ENCODE data around the gene ST6GALNAC2.
"Not testable (repeated sequence)": the region's sequence is repeated elsewhere in the genome, so short reads cannot be mapped to it uniquely, and the experiment has no call there.

ST6GALNAC2 gene

DNA sequence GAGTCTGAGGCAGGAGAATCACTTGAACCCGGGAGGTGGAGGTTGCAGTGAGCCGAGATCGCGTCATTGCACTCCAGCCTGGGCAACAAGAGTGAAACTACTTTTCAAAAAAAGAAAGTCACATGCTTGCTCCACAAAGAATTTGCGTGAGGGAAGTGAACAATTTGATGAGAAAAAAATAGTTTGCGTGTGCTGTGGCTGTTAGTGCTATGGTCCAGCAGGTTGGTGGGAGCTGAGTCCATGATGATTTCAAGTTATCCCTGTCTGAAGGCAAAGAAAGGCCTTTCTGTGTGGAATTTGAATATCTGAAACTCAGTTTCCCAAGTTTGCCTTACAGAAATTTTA is 24.8 kb downstream of the ST6GALNAC2 start:
- TF ChIP-seq, protein P1, sequence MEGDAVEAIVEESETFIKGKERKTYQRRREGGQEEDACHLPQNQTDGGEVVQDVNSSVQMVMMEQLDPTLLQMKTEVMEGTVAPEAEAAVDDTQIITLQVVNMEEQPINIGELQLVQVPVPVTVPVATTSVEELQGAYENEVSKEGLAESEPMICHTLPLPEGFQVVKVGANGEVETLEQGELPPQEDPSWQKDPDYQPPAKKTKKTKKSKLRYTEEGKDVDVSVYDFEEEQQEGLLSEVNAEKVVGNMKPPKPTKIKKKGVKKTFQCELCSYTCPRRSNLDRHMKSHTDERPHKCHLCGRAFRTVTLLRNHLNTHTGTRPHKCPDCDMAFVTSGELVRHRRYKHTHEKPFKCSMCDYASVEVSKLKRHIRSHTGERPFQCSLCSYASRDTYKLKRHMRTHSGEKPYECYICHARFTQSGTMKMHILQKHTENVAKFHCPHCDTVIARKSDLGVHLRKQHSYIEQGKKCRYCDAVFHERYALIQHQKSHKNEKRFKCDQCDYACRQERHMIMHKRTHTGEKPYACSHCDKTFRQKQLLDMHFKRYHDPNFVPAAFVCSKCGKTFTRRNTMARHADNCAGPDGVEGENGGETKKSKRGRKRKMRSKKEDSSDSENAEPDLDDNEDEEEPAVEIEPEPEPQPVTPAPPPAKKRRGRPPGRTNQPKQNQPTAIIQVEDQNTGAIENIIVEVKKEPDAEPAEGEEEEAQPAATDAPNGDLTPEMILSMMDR (IDR thresholded peaks at IDR 0.05; ENCODE audit: low read depth, low read length, missing control alignments) = no peak

DNA sequence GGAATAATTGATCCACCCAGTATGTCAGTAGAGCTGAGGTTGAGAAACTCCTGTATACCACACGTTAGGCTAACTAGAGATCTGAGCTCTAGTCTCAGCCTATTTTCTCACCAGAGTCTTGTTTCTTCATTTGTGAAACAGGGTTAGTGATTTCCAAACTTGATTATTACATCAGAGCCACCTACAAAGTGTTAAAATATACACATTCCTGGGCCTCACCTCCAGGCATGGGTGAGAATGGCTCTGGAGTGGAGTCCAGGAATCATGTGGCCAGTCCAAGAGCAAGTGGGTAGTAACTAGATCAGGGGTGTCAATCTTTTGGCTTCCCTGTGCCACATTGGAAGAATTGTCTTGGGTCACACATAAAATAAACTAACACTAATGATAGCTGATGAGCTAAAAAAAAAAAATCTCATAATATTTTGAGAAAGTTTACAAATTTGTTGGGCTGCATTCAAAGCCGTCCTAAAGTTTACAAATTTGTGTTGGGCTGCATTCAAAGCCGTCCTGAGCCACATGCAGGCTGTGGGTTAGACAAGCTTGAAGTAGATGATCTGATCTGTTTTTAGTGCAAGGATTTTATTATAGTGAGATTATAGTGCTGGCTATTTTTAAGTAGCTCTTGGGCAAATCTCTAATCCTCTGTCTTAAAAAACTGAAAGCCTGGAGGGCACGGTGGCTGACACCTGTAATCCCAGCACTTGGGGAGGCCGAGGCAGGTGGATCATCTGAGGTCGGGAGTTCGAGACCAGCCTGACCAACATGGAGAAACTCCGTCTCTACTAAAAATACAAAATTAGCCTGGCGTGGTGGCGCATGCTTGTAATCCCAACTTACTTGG is 25.4 kb downstream of the ST6GALNAC2 start:
- no peak for DNase-seq (ENCODE audit: extremely low read depth, low read depth)
- TF ChIP-seq, protein P1 (IDR thresholded peaks at IDR 0.05; ENCODE audit: low read depth, low read length, missing control alignments) = no peak
- H3K4me3 ChIP-seq (replicated peaks; ENCODE audit: low read depth, low read length) = peak overlapping the region; percentile 86

More for the DNA sequence above, 24.8 kb downstream of the ST6GALNAC2 start:
- no peak for DNase-seq (ENCODE audit: extremely low read depth, low read depth)
- peak overlapping the region; percentile 86 for H3K4me3 ChIP-seq (replicated peaks; ENCODE audit: low read depth, low read length)

DNA sequence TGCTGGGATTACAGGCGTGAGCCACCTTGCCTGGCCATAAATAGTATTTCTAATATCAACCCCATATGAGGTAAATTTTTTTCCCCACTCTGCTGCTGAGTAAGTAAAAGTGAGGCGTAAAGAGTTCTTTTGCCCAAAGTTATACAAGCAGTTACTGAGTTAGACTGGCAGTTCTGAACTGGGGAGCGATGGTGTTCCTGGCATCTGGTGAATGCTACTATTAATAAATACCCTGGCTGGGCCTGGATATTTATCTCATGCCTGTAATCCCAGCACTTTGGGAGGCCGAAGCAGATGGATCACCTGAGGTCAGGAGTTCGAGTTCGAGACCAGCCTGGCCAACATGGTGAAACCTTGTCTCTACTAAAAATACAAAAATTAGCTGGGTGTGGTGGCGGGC is 26.2 kb downstream of the ST6GALNAC2 start:
- not testable (repeated sequence) for DNase-seq (ENCODE audit: extremely low read depth, low read depth)
- H3K4me3 ChIP-seq (replicated peaks; ENCODE audit: low read depth, low read length) = peak overlapping the region; percentile 86

DNA sequence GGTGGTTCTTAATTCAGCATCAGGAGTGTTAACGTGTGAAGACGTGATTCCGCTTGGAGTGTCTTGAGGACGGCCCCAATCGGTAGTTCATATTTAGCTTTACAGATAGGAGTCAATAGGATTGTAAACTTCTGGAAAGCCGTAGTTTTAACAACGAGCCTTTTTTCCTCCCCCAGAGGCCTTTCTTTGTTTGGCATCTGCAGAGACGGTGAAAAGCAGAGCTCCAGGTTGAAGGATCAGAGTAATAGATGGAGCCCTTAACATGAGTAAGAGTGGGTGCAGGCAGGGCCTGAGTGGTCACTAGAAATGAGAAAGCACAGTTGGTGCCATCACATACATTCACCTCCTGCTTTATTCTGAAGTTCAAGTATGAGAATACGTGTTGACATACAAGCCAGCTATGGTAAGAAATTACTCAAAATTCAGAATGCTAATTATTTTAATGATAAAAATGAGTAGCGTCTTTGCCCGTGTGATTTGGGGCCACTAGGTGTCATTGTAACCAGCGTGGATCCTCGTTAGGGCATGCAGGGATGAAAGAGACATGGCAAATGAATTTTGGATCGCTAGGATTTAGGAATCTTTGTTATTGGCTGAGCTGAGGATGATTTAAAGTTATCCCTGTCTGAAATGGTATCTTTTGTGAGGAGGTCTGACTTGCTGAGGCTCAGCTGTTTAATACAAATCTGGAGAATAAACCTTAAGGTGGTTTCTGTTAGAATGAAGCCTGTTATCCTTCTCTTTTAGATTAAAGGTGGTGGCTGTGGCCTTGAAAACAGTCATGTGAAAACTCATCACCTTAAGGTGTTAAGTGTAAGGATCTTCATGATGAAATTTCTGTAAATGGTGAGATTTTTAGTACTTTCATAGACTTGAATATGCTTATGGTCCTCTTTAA is 27.2 kb downstream of the ST6GALNAC2 start:
- no peak for DNase-seq (ENCODE audit: extremely low read depth, low read depth)
- peak overlapping the region; percentile 86 for H3K4me3 ChIP-seq (replicated peaks; ENCODE audit: low read depth, low read length)
- TF ChIP-seq, protein P1 (IDR thresholded peaks at IDR 0.05; ENCODE audit: low read depth, low read length, missing control alignments) = no peak

DNA sequence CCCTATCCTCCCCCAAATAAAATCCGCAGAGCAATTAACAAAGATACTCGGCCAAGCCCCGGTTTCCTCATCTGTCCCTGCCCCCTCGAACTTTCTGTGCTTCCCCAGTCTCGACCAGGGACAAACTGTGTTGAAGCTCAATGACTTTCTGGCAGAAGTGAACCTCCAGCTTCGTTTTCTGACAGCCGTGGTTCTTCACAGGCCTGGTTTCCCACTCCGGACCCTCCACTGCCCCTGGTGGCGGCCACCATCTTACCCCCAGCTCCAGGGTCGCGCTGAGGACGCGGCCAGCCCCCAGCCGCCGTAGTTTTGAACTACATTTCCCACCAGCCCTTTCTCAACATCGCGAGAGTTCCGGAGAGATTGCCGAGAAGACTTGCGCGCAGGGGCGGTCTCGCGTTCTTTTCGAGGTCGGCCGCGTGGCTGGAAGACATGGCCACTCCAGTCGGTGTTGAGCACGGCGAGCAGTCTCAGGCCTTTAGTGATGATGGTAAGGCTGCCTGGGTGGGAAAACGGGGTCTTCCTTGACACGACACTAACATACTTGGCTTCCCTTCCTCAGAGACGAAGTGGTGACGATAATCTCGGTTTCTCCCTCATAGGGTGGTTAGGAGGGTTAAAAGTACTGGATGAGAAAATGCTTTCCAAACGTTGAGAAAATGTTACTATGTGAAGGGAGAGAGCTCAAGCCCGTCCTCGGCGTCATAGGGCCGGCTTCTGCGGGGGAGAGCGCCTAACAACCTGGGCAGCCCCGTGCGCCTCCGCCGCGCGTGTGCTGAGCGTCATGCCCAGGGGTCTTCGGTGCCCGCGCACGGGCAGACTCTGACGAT is 28.1 kb downstream of the ST6GALNAC2 start:
- H3K4me3 ChIP-seq (replicated peaks; ENCODE audit: low read depth, low read length) = peak overlapping the region; percentile 86
- TF ChIP-seq, protein P1 (IDR thresholded peaks at IDR 0.05; ENCODE audit: low read depth, low read length, missing control alignments) = peak; percentile 64
- peak; percentile 93 for DNase-seq (ENCODE audit: extremely low read depth, low read depth)

DNA sequence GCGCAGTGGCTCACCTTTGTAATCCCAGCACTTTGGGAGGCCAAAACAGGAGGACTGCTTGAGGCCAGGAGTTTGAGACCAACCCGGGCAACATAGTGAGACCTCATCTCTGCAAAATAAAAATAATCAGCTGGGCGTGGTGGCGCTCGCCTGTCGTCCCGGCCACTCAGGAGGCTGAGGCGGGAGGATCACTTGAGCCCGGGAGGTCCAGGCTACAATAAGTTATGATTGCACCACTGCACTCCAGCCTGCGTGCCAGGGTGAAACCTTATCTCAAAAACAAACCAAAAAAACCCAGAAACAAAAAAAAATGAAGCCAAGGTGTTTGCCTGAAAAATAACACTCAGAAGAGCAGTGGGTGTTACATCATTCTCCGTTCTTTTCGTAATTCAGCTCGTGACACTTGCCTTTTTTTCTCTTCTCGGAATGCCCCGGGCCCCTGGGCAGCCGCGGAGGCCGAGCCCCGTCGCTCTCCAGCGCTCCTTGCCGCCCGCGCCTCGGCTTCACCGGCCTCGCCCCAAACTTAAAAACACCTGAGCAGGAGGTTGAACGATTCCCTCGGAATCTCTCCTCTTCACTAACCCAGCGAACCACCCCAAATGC is 28.8 kb downstream of the ST6GALNAC2 start:
- TF ChIP-seq, protein P1 (IDR thresholded peaks at IDR 0.05; ENCODE audit: low read depth, low read length, missing control alignments) = no peak
- H3K4me3 ChIP-seq (replicated peaks; ENCODE audit: low read depth, low read length) = peak overlapping the region; percentile 86
- no peak for DNase-seq (ENCODE audit: extremely low read depth, low read depth)

Data from HFF-Myc (cell line).